C4-2B (cell line): ENCODE measurements around the gene ADM2.

Source experiments
- CTCF ChIP-seq: fragments of 450-650 bp; conservative IDR thresholded peaks from 2 replicates; pipeline ENCODE4 v1.5.1; 2017; ENCODE audit warnings: mild to moderate bottlenecking
- ZFX ChIP-seq: fragments of 450-650 bp; IDR thresholded peaks from 2 replicates; pipeline ENCODE4 v1.6.1; 2017

- TF ChIP-seq CTCF = no peak
- TF ChIP-seq ZFX = no peak
Measured at GRCh38 chr22:50459016-50459415, 22.3 kb upstream of the ADM2 start.
